Cardiac muscle cell (in vitro differentiated cells and primary cell): ENCODE results near the gene CFAP74. TPM values are rescaled to one million over a fixed set of nuclear protein-coding genes. Genes with fewer than 3 reads are reported as not detected.

Experiments used
- DNase-seq, 2 donors: peaks; one replicate each; pipeline versions ENCODE4 v3.0.0 to v3.0.0-alpha.2; 2010 to 2017; ENCODE audit warnings: low read depth in 1 of 2, low spot score in 1 of 2
- H3K27ac ChIP-seq: fragments of 200-600 bp; sonication (generic); 2 replicates; pipeline ENCODE4 v1.5.1; 2016
- H3K27me3 ChIP-seq: fragments of 200-600 bp; sonication (generic); 2 replicates; pipeline ENCODE4 v1.6.0; 2016; ENCODE audit warnings: control low read depth
- H3K36me3 ChIP-seq: fragments of 200-600 bp; sonication (generic); 2 replicates; pipeline ENCODE4 v1.5.1; 2016; ENCODE audit warnings: control low read depth
- H3K4me1 ChIP-seq: fragments of 200-600 bp; sonication (generic); 2 replicates; pipeline ENCODE4 v1.8.1; 2017; ENCODE audit warnings: low read depth, mild to moderate bottlenecking, mixed run types
- H3K4me3 ChIP-seq: fragments of 200-600 bp; sonication (generic); 2 replicates; pipeline ENCODE4 v1.5.1; 2016; ENCODE audit warnings: mild to moderate bottlenecking
- H3K9me3 ChIP-seq: fragments of 200-600 bp; sonication (generic); 2 replicates; pipeline ENCODE4 v1.5.1; 2017; ENCODE audit warnings: low read depth, mild to moderate bottlenecking, control low read depth
- CTCF ChIP-seq: IDR thresholded peaks from 2 replicates; pipeline ENCODE4 v1.5.1; 2012; ENCODE audit warnings: low read depth, mild to moderate bottlenecking, low read length
- polyA plus RNA-seq: library from polyadenylated mRNA; unstranded; fragments of >200 nt; fragmentation: Nextera tagmentation; extraction: Ambion mirVana; gene quantifications from 2 replicates; pipeline ENCODE4 v1.2.1, GENCODE V29; 2016
- total RNA-seq: library from RNA; depleted of rRNA; stranded (reverse); fragments of >200 nt; gene quantifications from 2 replicates; pipeline ENCODE4 v1.2.3, GENCODE V29; 2016

Gene CFAP74
- total and polyA plus RNA-seq, 2 experiments from 2014 or later = 0.63 to 1.7 TPM

- Histone ChIP-seq H3K4me1 (peaks cover 2% of the 10 kb centered on the region), H3K9me3 (no peaks in the 10 kb centered on the region), H3K27ac (no peak overlapping the region), H3K36me3 (no peaks in the 10 kb centered on the region), H3K27me3 (no peaks in the 10 kb centered on the region), H3K4me3 (no peak overlapping the region)
- no peak for TF ChIP-seq CTCF
- no peak for DNase-seq
Measured at GRCh38 chr1:1926346-1926811, 77.2 kb downstream of the CFAP74 start.

GRCh38 chr1:1925437-1926345, 77.9 kb downstream of the CFAP74 start:
- peaks cover 2% of the 10 kb centered on the region for H3K4me1 ChIP-seq
- no peaks in the 10 kb centered on the region for H3K27me3 ChIP-seq
- no peak overlapping the region for H3K27ac ChIP-seq
- H3K4me3 ChIP-seq = no peak overlapping the region
- no peaks in the 10 kb centered on the region for H3K9me3 ChIP-seq
- H3K36me3 ChIP-seq = no peaks in the 10 kb centered on the region
- TF ChIP-seq CTCF = no peak
- DNase-seq = no peak

- Histone ChIP-seq H3K36me3 (no peaks in the 10 kb centered on the region), H3K9me3 (no peaks in the 10 kb centered on the region), H3K27me3 (no peaks in the 10 kb centered on the region), H3K4me3 (no peak overlapping the region), H3K27ac (no peak overlapping the region), H3K4me1 (peaks cover 2% of the 10 kb centered on the region)
- no peak for DNase-seq
- no peak for TF ChIP-seq CTCF
Measured at GRCh38 chr1:1924849-1925248, 78.7 kb downstream of the CFAP74 start.

GRCh38 chr1:1924386-1924785, 79.2 kb downstream of the CFAP74 start:
- Histone ChIP-seq H3K4me3 (no peak overlapping the region), H3K27ac (no peak overlapping the region), H3K27me3 (no peaks in the 10 kb centered on the region), H3K36me3 (no peaks in the 10 kb centered on the region), H3K4me1 (peaks cover 2% of the 10 kb centered on the region), H3K9me3 (no peaks in the 10 kb centered on the region)
- DNase-seq = no peak
- no peak for TF ChIP-seq CTCF

- DNase-seq = peak in 1 of 2 donors; percentile 41
- H3K27ac ChIP-seq = no peak overlapping the region
Measured at GRCh38 chr1:1922956-1923833, 80.4 kb downstream of the CFAP74 start.

More at GRCh38 chr1:1922956-1923833, 80.4 kb downstream of the CFAP74 start:
- Histone ChIP-seq H3K36me3 (no peaks in the 10 kb centered on the region), H3K4me3 (no peak overlapping the region), H3K9me3 (no peaks in the 10 kb centered on the region), H3K4me1 (peaks cover 2% of the 10 kb centered on the region), H3K27me3 (no peaks in the 10 kb centered on the region)
- no peak for TF ChIP-seq CTCF
